ENCODE measurements around the gene EVI2B.

DNA sequence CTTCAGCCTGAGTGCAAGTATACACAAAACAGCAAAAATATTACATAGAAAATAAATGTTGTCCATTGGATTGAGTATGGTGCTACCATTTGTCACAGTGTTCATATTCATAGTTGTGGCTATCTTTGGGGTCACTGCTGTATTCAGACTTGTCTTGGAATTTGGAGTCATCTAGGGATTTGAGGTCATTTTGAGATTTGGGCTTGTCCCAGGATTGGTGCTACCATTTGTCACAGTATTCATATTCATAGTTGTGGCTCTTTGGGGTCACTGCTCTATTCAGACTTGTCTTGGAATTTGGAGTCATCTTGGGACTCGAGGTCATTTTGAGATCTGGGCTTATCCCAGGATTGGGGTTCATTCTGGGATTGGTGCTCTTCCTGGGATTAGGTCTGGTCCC, 41.6 kb downstream of the EVI2B start:
- TF ChIP-seq SPI1 (IDR thresholded peaks at IDR 0.05; ENCODE audit: low read depth, low read length) = no peak
- no peak for TF ChIP-seq POLR2A (IDR thresholded peaks at IDR 0.05; ENCODE audit: low read depth, low read length)
- no peak for TF ChIP-seq POLR2AphosphoS5 (IDR thresholded peaks at IDR 0.05; ENCODE audit: low read depth, low read length)
- TF ChIP-seq TAF1 (IDR thresholded peaks at IDR 0.05; ENCODE audit: low read depth, low read length) = no peak
- TF ChIP-seq PAX5 (IDR thresholded peaks at IDR 0.05; ENCODE audit: insufficient read depth, low read length, severe bottlenecking) = no peak

Data from GM12891 (cell line).